ENCODE results near the gene RASA2.

DNA sequence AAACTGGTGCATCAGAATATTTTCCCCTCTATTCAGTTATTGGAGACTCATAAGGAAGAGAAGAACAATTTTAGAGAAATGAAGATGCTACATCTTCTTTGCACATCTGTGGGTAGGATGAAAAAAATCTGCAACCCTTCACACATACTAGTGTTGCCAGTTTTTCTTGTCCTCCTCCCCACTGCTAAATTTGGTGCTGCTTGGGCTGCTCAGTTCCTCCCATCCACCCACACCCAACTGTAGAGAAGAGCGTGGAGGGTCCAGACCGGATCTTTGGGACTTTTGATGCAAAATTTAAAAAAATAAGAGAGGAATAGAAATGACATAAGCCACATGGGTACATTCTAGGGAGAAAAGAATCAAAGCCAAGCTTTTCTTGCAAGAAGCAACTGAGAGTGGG lies 8.7 kb upstream of the RASA2 start:
- TF ChIP-seq, protein P1, sequence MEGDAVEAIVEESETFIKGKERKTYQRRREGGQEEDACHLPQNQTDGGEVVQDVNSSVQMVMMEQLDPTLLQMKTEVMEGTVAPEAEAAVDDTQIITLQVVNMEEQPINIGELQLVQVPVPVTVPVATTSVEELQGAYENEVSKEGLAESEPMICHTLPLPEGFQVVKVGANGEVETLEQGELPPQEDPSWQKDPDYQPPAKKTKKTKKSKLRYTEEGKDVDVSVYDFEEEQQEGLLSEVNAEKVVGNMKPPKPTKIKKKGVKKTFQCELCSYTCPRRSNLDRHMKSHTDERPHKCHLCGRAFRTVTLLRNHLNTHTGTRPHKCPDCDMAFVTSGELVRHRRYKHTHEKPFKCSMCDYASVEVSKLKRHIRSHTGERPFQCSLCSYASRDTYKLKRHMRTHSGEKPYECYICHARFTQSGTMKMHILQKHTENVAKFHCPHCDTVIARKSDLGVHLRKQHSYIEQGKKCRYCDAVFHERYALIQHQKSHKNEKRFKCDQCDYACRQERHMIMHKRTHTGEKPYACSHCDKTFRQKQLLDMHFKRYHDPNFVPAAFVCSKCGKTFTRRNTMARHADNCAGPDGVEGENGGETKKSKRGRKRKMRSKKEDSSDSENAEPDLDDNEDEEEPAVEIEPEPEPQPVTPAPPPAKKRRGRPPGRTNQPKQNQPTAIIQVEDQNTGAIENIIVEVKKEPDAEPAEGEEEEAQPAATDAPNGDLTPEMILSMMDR (conservative IDR thresholded peaks at IDR 0.05; ENCODE audit: low read depth, low read length), result no peak
- TF ChIP-seq POLR2A (IDR thresholded peaks at IDR 0.05; ENCODE audit: low read depth, low read length) (no peak), NFE2L2 (IDR thresholded peaks at IDR 0.05; ENCODE audit: low read depth, low read length) (no peak), CEBPB (IDR thresholded peaks at IDR 0.05; ENCODE audit: low read depth, low read length) (no peak), MAFK (IDR thresholded peaks at IDR 0.05; ENCODE audit: low read depth, low read length) (no peak), CHD1 (IDR thresholded peaks at IDR 0.05; ENCODE audit: low read depth, low read length) (no peak), SMC3 (IDR thresholded peaks at IDR 0.05; ENCODE audit: low read depth, low read length) (no peak)
- TF ChIP-seq, protein P2, sequence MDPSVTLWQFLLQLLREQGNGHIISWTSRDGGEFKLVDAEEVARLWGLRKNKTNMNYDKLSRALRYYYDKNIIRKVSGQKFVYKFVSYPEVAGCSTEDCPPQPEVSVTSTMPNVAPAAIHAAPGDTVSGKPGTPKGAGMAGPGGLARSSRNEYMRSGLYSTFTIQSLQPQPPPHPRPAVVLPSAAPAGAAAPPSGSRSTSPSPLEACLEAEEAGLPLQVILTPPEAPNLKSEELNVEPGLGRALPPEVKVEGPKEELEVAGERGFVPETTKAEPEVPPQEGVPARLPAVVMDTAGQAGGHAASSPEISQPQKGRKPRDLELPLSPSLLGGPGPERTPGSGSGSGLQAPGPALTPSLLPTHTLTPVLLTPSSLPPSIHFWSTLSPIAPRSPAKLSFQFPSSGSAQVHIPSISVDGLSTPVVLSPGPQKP (IDR thresholded peaks at IDR 0.05; ENCODE audit: borderline replicate concordance, low read depth, low read length), result no peak
